Panc1 (cell line): ENCODE data around the gene HMOX1. TPM values are rescaled to one million over a fixed set of nuclear protein-coding genes. Genes with fewer than 3 reads are reported as not detected.

Experiments
- ATAC-seq: fragments of 200-7000 bp; cut with Tn5 transposase; 2 replicates; pipeline ENCODE4 v1.9.1; 2020; ENCODE audit warnings: mild to moderate bottlenecking, moderate library complexity
- BruUV-seq: library from RNA; stranded (reverse); fragments of 400-500 nt; replicated peaks from 2 replicates; lab custom pipeline; 2021; lab: Mats Ljungman, UMichigan
- CTCF ChIA-PET: fragments of 300-600 bp; sonication (Branson Sonifier 250); formaldehyde crosslinking; loops from one replicate; lab custom pipeline; 2022; ENCODE audit warnings: antibody characterized with exemption; lab: Charles Lee
- POLR2A ChIA-PET: fragments of 300-600 bp; sonication (Branson Sonifier 250); formaldehyde crosslinking; loops from one replicate; lab custom pipeline; 2022; ENCODE audit warnings: antibody characterized with exemption; lab: Charles Lee
- DNase-seq: peaks from one replicate; pipeline ENCODE4 v3.0.0-alpha.2; 2010; ENCODE audit warnings: low read depth, low spot score
- H3K27ac ChIP-seq: 2 replicates; pipeline ENCODE4 v1.5.1; 2011; ENCODE audit warnings: mild to moderate bottlenecking, low read length, inconsistent platforms
- H3K27me3 ChIP-seq: fragments of 200-500 bp; sonication (Bioruptor generic); 2 replicates; pipeline ENCODE4 v1.6.0; 2014; ENCODE audit warnings: low read length, inconsistent platforms; ENCODE audit not compliant: control insufficient read depth, insufficient read depth
- H3K36me3 ChIP-seq: fragments of 200-500 bp; sonication (Bioruptor generic); 2 replicates; pipeline ENCODE4 v1.5.1; 2014; ENCODE audit warnings: inconsistent platforms, mild to moderate bottlenecking, low read length, moderate library complexity; ENCODE audit not compliant: control insufficient read depth, insufficient read depth
- H3K4me1 ChIP-seq: 2 replicates; pipeline ENCODE4 v1.5.1; 2011; ENCODE audit warnings: inconsistent platforms, mild to moderate bottlenecking, low read length, moderate library complexity; ENCODE audit not compliant: control insufficient read depth, insufficient read depth
- H3K4me3 ChIP-seq, 2 experiments: 2 replicates each; pipeline ENCODE4 v1.5.1; 2011 to 2012; ENCODE audit warnings: low read depth in 2 of 2, low read length in 2 of 2, mild to moderate bottlenecking in 2 of 2, inconsistent platforms in 1 of 2, moderate library complexity in 1 of 2
- H3K9me3 ChIP-seq: fragments of 200-500 bp; sonication (Bioruptor generic); 2 replicates; pipeline ENCODE4 v1.5.1; 2014; ENCODE audit warnings: low read depth, mild to moderate bottlenecking, inconsistent platforms, low read length, moderate library complexity; ENCODE audit not compliant: control insufficient read depth, insufficient read depth
- CTCF ChIP-seq: fragments of 450-650 bp; IDR thresholded peaks from 2 replicates; pipeline ENCODE4 v1.5.1; 2017; ENCODE audit warnings: mild to moderate bottlenecking
- POLR2AphosphoS5 ChIP-seq: IDR thresholded peaks from 2 replicates; pipeline ENCODE4 v1.6.1; 2012; ENCODE audit warnings: mild to moderate bottlenecking, low read depth, low read length, moderate library complexity
- REST ChIP-seq, 2 experiments: IDR thresholded peaks; 2 replicates each; pipeline ENCODE4 v1.6.1; 2011 to 2012; ENCODE audit warnings: low read depth in 2 of 2, control low read depth in 1 of 2, low read length in 1 of 2, mild to moderate bottlenecking in 1 of 2, moderate library complexity in 1 of 2; ENCODE audit not compliant: insufficient read depth in 1 of 2
- SIN3A ChIP-seq: IDR thresholded peaks from 2 replicates; pipeline ENCODE4 v1.6.1; 2012; ENCODE audit warnings: low read depth, mild to moderate bottlenecking, low read length, moderate library complexity, borderline replicate concordance; ENCODE audit not compliant: insufficient read depth
- TCF7L2 ChIP-seq: IDR thresholded peaks from 2 replicates; pipeline ENCODE4 v1.6.1; 2011; ENCODE audit warnings: mild to moderate bottlenecking, low read depth, low read length, inconsistent platforms
- in situ Hi-C: cut with HindIII; loops from 2 replicates; pipeline ENCODE4 v1.10.0; 2016; ENCODE audit warnings: low sequenced_read_pairs, low pct_unique_long_range_greater_than_20kb
- intact Hi-C: fragments of 100-400 bp; cut with micrococcal nuclease; formaldehyde crosslinking; loops from one replicate; pipeline ENCODE4 v1.10.0; 2022; ENCODE audit not compliant: unreplicated experiment
- total RNA-seq: library from RNA; stranded (reverse); gene quantifications from one replicate; pipeline ENCODE4 v1.2.1, GENCODE V29; 2021; ENCODE audit not compliant: unreplicated experiment

The HMOX1 gene
- total RNA-seq, 1 experiment from 2014 or later, result 105 TPM

- H3K27ac ChIP-seq, result peak overlapping the region; percentile 95
- peaks cover 36% of the 10 kb centered on the region for H3K4me1 ChIP-seq
- in situ Hi-C loops, result no loop called here
- CTCF ChIA-PET, result no interaction called here
- no peaks in the 10 kb centered on the region for H3K9me3 ChIP-seq
- H3K36me3 ChIP-seq, result peaks cover 2% of the 10 kb centered on the region; the same call in 1 of the 2 replicates
- TF ChIP-seq SIN3A (no peak), CTCF (no peak), REST (IDR thresholded peaks at IDR 0.05; ENCODE audit: insufficient read depth in 1 of 2, low read depth in 2 of 2, low read length in 1 of 2) (no peak), POLR2AphosphoS5 (no peak), TCF7L2 (no peak)
- intact Hi-C loops, result no loop called here
- ATAC-seq (no peak), DNase-seq (no peak)
- BruUV-seq, result no TSS peak
- POLR2A ChIA-PET, result no interaction called here
- H3K4me3 ChIP-seq, result peak overlapping the region; percentile 77 to 88
- H3K27me3 ChIP-seq, result no peaks in the 10 kb centered on the region
Measured at GRCh38 chr22:35383679-35384071, 2.8 kb downstream of the HMOX1 start.

GRCh38 chr22:35384527-35384926, 3.6 kb downstream of the HMOX1 start:
- ATAC-seq (0 out of 2 replicates have a peak, but pooled peaks have one; percentile 4), DNase-seq (no peak)
- BruUV-seq, result no TSS peak
- Histone ChIP-seq H3K4me3 (peak overlapping the region; percentile 4 to 88; a peak in 3 of 4 replicates), H3K27ac (peak overlapping the region; percentile 36), H3K4me1 (peaks cover 28% of the 10 kb centered on the region), H3K9me3 (no peaks in the 10 kb centered on the region), H3K27me3 (no peaks in the 10 kb centered on the region), H3K36me3 (peaks cover 2% of the 10 kb centered on the region; the same call in 1 of the 2 replicates)
- ChIA-PET CTCF (no interaction called here), POLR2A (no interaction called here)
- no peak for TF ChIP-seq POLR2AphosphoS5
- no peak for TF ChIP-seq REST (IDR thresholded peaks at IDR 0.05; ENCODE audit: insufficient read depth in 1 of 2, low read depth in 2 of 2, low read length in 1 of 2)
- intact Hi-C loops (no loop called here), in situ Hi-C loops (no loop called here)
